Kidney (tissue), 14 donors: ENCODE measurements around the gene RPTOR. TPM values are rescaled to one million over a fixed set of nuclear protein-coding genes. Genes with fewer than 3 reads are reported as not detected.

Experiments
- DNase-seq, 5 donors: peaks; one replicate each; pipeline ENCODE4 v3.0.0-alpha.2; 2013 to 2020
- FAIRE-seq: peaks from 2 replicates; lab custom pipeline; 2012; peaks lifted over from hg19 to GRCh38; lab: Jason Lieb, UNC
- H3K27ac ChIP-seq, 2 donors: one replicate each; pipeline ENCODE4 v1.7.0; 2013; ENCODE audit warnings: low read depth in 2 of 2, low read length in 2 of 2, inconsistent platforms in 1 of 2
- H3K27me3 ChIP-seq: one replicate; pipeline ENCODE4 v1.7.1; 2013; ENCODE audit warnings: low read length, inconsistent platforms; ENCODE audit not compliant: control insufficient read depth, insufficient read depth
- H3K36me3 ChIP-seq, 3 donors: one replicate each; pipeline versions ENCODE4 v1.7.0 to v1.7.1; 2013; ENCODE audit warnings: low read length in 3 of 3, control low read depth in 1 of 3, inconsistent platforms in 1 of 3; ENCODE audit not compliant: insufficient read depth in 3 of 3, control insufficient read depth in 2 of 3
- H3K4me1 ChIP-seq, 3 donors: one replicate each; pipeline versions ENCODE4 v1.7.0 to v1.7.1; 2013; ENCODE audit warnings: low read length in 3 of 3, inconsistent platforms in 1 of 3, low read depth in 1 of 3; ENCODE audit not compliant: control insufficient read depth in 2 of 3, insufficient read depth in 2 of 3
- H3K4me3 ChIP-seq, 3 donors: one replicate each; pipeline versions ENCODE4 v1.7.0 to v1.8.1; 2013; ENCODE audit warnings: low read length in 3 of 3, control low read depth in 1 of 3, inconsistent platforms in 1 of 3
- H3K9ac ChIP-seq, 3 donors: one replicate each; pipeline versions ENCODE4 v1.7.0 to v1.7.1; 2013; ENCODE audit warnings: low read length in 3 of 3, control low read depth in 1 of 3, inconsistent platforms in 1 of 3
- H3K9me3 ChIP-seq, 3 donors: one replicate each; pipeline versions ENCODE4 v1.7.0 to v1.7.1; 2013; ENCODE audit warnings: low read length in 3 of 3, control low read depth in 1 of 3, inconsistent platforms in 1 of 3; ENCODE audit not compliant: control insufficient read depth in 2 of 3, insufficient read depth in 1 of 3
- intact Hi-C: fragments of 100-400 bp; cut with DNase I; formaldehyde crosslinking; loops from one replicate; pipeline ENCODE4 v1.11.1; 2022
- polyA plus RNA-seq: library from polyadenylated mRNA; stranded (reverse); fragments of 350-450 nt; fragmentation: Illumina TruSeq; extraction: RNeasy Lipid Tissue Mini Kit (QIAGEN cat#74804); gene quantifications from one replicate; pipeline ENCODE4 v1.2.3, GENCODE V29; 2014; ENCODE audit warnings: low read depth, low replicate concordance; ENCODE audit not compliant: insufficient read depth
- total RNA-seq: library from RNA; stranded (reverse); fragmentation: NEBNext Ultra II Directional; extraction: Animal tissue kit (Norgen Biotek cat#: 25700); gene quantifications from one replicate; pipeline ENCODE4 v1.2.1, GENCODE V29; 2021
- TF ChIP-seq, protein P1 (sequence below): IDR thresholded peaks from 3 replicates; pipeline ENCODE4 v1.5.1; 2012; ENCODE audit warnings: mild to moderate bottlenecking, moderate library complexity, borderline replicate concordance; ENCODE audit not compliant: insufficient read depth; ENCODE audit errors: extremely low read depth
- donor health status: control.
- donor health status: control.
- donor health status: control.
- donor health status: control.
- donor health status: control.
- donor health status: DM: yes; HTN: yes; CAD: no.
- donor health status: Normal renal cell carcinoma (clear cell type).

Gene RPTOR
- total and polyA plus RNA-seq, 2 donors from 2014 or later = 5.5 to 37.6 TPM

DNA sequence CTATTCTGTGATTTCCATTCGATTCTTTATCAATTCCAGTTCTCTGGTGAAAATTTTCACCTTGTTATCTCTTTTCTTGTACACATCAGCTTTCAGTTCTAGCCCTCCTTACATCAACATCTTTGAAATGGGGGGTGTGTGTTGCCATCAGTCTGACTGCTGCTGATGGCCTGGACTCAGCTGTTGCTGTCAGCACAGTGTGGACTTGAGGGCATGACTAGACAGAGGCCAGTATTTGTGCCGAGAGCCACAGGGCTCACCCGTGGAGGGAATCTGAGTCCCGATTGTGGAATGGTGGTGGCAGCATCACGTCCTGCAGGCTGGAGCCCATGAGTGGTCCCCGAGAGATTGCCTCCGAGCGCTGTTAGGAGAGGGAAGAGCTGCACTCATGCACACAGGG, 114.2 kb downstream of the RPTOR start:
- Histone ChIP-seq H3K36me3 (no peaks in the 10 kb centered on the region), H3K4me1 (no peaks in the 10 kb centered on the region), H3K27ac (no peak overlapping the region), H3K9ac (no peak overlapping the region), H3K27me3 (no peaks in the 10 kb centered on the region), H3K4me3 (no peak overlapping the region), H3K9me3 (peaks cover 0 to 8% (median 1%) of the 10 kb centered on the region in 3 donors)
- TF ChIP-seq, protein P1, sequence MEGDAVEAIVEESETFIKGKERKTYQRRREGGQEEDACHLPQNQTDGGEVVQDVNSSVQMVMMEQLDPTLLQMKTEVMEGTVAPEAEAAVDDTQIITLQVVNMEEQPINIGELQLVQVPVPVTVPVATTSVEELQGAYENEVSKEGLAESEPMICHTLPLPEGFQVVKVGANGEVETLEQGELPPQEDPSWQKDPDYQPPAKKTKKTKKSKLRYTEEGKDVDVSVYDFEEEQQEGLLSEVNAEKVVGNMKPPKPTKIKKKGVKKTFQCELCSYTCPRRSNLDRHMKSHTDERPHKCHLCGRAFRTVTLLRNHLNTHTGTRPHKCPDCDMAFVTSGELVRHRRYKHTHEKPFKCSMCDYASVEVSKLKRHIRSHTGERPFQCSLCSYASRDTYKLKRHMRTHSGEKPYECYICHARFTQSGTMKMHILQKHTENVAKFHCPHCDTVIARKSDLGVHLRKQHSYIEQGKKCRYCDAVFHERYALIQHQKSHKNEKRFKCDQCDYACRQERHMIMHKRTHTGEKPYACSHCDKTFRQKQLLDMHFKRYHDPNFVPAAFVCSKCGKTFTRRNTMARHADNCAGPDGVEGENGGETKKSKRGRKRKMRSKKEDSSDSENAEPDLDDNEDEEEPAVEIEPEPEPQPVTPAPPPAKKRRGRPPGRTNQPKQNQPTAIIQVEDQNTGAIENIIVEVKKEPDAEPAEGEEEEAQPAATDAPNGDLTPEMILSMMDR = no peak
- no peak for FAIRE-seq
- intact Hi-C loops = no loop called here
- DNase-seq = no peak

DNA sequence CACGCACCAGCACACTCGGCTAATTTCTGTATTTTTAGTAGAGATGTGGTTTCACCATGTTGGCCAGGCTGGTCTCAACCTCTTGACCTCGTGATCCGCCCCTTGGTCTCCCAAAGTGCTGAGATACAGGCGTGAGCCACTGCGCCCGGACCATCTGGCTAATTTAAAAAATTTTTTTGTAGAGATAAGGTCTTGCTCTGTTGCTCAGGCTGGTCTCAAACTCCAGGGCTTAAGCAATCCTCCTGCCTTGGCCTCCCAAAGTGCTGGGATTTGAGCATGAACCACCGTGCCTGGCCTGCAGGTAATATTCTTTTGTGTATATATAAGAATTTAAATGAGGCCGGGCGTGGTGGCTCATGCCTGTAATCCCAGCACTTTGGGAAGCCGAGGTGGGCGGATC, 115.0 kb downstream of the RPTOR start:
- Histone ChIP-seq H3K9ac (no peak overlapping the region), H3K9me3 (peaks cover 0 to 8% (median 1%) of the 10 kb centered on the region in 3 donors), H3K27me3 (no peaks in the 10 kb centered on the region), H3K27ac (no peak overlapping the region), H3K4me1 (no peaks in the 10 kb centered on the region), H3K36me3 (no peaks in the 10 kb centered on the region), H3K4me3 (no peak overlapping the region)
- DNase-seq (no peak), FAIRE-seq (no peak)
- intact Hi-C loops = no loop called here
- TF ChIP-seq, protein P1 = no peak

DNA sequence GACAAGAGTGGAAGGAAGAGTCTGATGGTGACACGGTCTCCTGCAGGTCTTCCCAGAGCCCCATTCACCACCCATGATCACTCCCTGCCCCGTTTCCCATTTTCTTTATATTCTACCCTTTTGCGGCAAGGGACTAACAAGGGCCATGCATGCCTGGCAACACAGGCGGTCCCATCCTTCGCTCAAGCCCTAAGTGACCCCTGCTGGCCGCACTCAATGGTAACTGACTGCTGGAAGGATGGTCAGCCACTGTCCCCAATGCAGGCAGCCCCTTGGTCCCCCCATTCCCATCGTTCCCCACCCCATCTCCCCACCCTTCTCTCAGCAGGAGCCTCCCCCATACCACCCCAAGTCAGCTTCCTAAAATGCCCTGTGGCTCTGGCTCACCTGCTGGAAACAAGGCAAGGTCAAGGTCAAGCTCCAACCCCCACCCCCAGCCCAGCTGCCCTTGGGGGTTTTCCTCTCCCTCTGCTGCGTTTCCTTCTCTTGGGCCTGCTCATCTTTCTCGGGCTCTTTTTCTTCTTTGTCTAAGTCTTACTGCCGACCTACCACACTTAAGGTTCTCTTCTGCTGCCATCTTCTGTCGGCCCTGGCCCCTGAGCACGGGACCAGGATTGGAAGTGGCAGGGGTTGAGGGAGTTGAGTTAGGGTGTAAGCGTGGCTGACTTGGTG, 116.0 kb downstream of the RPTOR start:
- TF ChIP-seq, protein P1 = no peak
- FAIRE-seq (no peak), DNase-seq (no peak)
- Histone ChIP-seq H3K27ac (no peak overlapping the region), H3K9me3 (peaks cover 0 to 8% (median 1%) of the 10 kb centered on the region in 3 donors), H3K27me3 (no peaks in the 10 kb centered on the region), H3K4me1 (no peaks in the 10 kb centered on the region), H3K4me3 (no peak overlapping the region), H3K9ac (no peak overlapping the region), H3K36me3 (no peaks in the 10 kb centered on the region)
- intact Hi-C loops = no loop called here

DNA sequence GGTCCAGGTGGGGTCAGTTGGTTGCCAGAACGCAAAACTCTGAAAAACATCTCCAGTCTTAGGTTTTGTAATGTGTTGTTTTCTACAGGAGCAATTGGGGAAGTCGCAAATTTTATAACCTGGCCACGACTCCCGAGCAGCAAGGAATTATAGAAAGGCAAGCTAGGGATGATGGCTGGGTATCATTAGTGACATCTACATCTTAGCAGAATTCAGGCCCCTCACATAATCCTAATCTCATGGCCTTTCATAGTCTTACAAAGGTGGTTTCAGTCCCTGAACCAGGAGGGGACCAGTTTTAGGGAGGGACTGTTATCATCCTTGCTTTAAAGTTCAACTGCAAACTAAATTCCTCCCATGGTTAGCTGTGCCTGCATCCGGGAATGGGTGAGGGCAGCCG, 117.9 kb downstream of the RPTOR start:
- Histone ChIP-seq H3K9ac (no peak overlapping the region), H3K4me1 (no peaks in the 10 kb centered on the region), H3K27me3 (no peaks in the 10 kb centered on the region), H3K27ac (no peak overlapping the region), H3K36me3 (no peaks in the 10 kb centered on the region), H3K9me3 (peaks cover 0 to 3% (median 0%) of the 10 kb centered on the region in 3 donors), H3K4me3 (no peak overlapping the region)
- FAIRE-seq = no peak
- no peak for DNase-seq
- TF ChIP-seq, protein P1 = no peak
- intact Hi-C loops = no loop called here
